HT1080 (cell line): ENCODE measurements around the gene SLC30A9. TPM values are rescaled to one million over a fixed set of nuclear protein-coding genes. Genes with fewer than 3 reads are reported as not detected.

ENCODE experiments used
- DNase-seq: peaks from one replicate; pipeline ENCODE4 v3.0.0-alpha.2; 2015; ENCODE audit warnings: low read depth
- total RNA-seq: library from RNA; depleted of rRNA; stranded (reverse); fragments of >200 nt; shearing (Covaris generic); gene quantifications from 2 replicates; pipeline ENCODE4 v1.2.3, GENCODE V29; 2014

Gene SLC30A9
- total RNA-seq, 1 experiment from 2014 or later: 84.8 TPM

GRCh38 chr4:41998019-41998418 lies 7.7 kb downstream of the SLC30A9 start:
- DNase-seq: no peak

- DNase-seq: no peak
These were observed 9.0 kb downstream of the SLC30A9 start for GRCh38 chr4:41999321-41999720.

- DNase-seq: no peak
These were observed 17.9 kb downstream of the SLC30A9 start for GRCh38 chr4:42008011-42008786.

GRCh38 chr4:42015438-42015837 lies 25.1 kb downstream of the SLC30A9 start:
- DNase-seq: no peak

GRCh38 chr4:42018451-42018850 lies 28.1 kb downstream of the SLC30A9 start:
- DNase-seq: no peak

GRCh38 chr4:42048394-42048793 lies 58.1 kb downstream of the SLC30A9 start:
- DNase-seq: peak; percentile 59

GRCh38 chr4:42050516-42051249 lies 60.4 kb downstream of the SLC30A9 start:
- DNase-seq: no peak

GRCh38 chr4:42066402-42066801 lies 76.1 kb downstream of the SLC30A9 start:
- DNase-seq: no peak

GRCh38 chr4:42067264-42067663 lies 76.9 kb downstream of the SLC30A9 start:
- no peak for DNase-seq

GRCh38 chr4:42070463-42070862 lies 80.1 kb downstream of the SLC30A9 start:
- DNase-seq: no peak

GRCh38 chr4:42074294-42074693 lies 84.0 kb downstream of the SLC30A9 start:
- DNase-seq: no peak

GRCh38 chr4:42078184-42078801 lies 88.0 kb downstream of the SLC30A9 start:
- no peak for DNase-seq

GRCh38 chr4:42080306-42080705 lies 90.0 kb downstream of the SLC30A9 start:
- no peak for DNase-seq

- DNase-seq: peak; percentile 16
These were observed 93.5 kb downstream of the SLC30A9 start for GRCh38 chr4:42083816-42084215.

- DNase-seq: no peak
These were observed 98.1 kb downstream of the SLC30A9 start for GRCh38 chr4:42088386-42088785.

- peak; percentile 93 for DNase-seq
These were observed 111.2 kb downstream of the SLC30A9 start for GRCh38 chr4:42101446-42101975.

- peak; percentile 66 for DNase-seq
These were observed 114.2 kb downstream of the SLC30A9 start for GRCh38 chr4:42104521-42104920.

- DNase-seq: no peak
These were observed 122.5 kb downstream of the SLC30A9 start for GRCh38 chr4:42112846-42113245.

GRCh38 chr4:42119886-42120285 lies 129.6 kb downstream of the SLC30A9 start:
- DNase-seq: no peak

- DNase-seq: no peak
These were observed 131.9 kb downstream of the SLC30A9 start for GRCh38 chr4:42122237-42122636.

- DNase-seq: no peak
These were observed 132.8 kb downstream of the SLC30A9 start for GRCh38 chr4:42123071-42123644.

- DNase-seq: no peak
These were observed 141.8 kb downstream of the SLC30A9 start for GRCh38 chr4:42132099-42132498.
